Measurements from ENCODE around the gene TXNRD1.
"Not testable (repeated sequence)": the region's sequence is repeated elsewhere in the genome, so short reads cannot be mapped to it uniquely, and the experiment has no call there.

Gene TXNRD1

DNA sequence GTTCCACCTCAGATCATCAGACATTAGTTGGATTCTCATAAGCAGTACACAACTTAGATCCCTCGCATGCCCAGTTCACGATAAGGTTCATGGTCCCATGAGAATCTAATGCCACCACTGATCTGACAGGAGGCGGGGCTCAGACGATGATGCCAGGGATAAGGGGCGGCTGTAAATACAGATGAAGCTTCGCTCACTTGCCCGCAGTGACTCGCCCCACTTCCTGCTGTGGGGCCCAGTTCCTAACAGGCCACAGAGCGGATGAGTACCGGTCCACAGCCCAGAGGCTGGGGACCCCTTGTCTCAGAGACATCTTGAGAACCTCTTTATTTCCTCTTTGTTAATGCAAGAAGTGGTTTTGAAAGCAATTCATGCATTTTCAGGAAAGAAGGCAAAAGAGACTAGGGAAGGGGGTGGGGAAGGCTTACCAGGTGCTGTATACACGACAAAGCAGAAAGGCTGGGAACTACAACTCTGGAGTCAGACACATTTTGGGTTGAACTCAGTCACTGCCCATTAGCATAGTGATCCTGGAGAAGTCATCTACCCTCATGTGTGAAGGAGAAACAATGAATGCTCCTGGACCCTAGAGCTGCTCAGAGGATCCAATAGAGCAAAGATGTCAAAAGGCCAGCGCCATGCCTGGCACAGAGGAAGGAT lies 156.6 kb downstream of the TXNRD1 start:
- no peak for DNase-seq (ENCODE audit: low read depth in 2 of 2)

DNA sequence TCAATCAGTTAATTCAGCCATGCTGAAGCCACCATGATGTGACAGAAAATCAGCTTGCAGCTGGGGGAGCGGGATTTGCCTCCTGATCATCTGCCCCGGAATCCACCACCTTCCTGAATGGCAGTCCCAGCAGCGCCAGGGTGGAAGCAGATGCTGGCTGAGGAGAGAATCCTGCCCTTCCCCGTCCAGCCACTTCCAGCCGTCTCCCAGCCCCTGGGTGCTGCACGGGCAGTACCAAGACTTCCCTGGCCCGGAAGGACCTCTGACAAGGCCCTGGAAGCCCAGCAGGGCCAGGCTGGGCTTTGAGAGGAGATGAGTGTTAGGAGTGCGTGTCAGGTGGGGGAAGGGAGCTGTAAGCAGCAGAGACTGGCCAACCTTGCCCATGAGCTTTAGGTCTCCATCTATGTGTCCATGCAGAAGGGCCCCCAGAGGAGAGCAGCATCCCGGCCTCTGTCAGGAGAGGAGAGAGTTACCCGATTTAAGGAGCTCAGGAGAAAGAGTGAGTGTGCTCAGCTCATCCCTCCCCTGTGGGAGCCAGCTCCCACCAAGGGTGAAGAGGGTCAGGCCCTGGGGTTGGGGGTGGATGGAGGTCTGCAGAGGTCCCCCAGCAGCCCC lies 157.2 kb downstream of the TXNRD1 start:
- no peak for DNase-seq (ENCODE audit: low read depth in 2 of 2)

DNA sequence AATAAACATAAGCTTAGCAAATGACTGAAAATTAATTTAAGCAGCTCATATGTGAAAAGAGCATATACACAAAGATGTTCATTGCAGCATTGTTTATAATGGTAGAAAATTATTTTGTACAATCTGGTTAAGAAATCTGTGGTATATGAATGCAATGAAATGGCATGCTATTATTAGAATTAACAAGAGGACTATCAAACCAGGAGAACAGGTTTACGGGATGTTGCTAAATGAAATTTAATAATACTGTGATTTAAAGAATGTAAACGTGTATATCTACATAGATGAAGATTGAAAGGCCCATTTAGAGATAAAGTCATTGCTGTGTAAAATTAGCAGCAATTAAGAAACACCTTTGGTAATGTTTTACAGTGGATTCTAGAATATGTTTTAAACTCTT lies 158.5 kb downstream of the TXNRD1 start:
- DNase-seq (ENCODE audit: low read depth in 2 of 2): no peak

DNA sequence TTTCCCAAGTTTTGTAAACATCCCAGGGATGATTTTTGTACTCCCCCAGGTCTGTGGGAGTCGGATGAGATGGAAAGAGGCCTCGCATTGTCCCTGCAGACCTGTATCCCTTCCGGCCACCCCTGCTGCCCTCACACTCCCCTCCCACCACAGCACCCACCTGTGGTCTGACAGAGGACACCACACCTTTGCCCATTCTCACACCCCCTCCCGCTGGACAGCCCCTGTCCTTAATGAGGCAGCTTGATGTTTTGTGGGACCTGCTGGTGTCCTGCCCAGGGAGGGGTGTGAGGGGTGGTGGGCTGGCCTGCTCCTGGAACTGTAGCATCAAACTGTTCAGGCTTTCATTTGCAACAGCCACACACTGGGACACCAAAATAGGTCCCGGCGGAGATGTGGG lies 159.2 kb downstream of the TXNRD1 start:
- DNase-seq (ENCODE audit: low read depth in 2 of 2): no peak

DNA sequence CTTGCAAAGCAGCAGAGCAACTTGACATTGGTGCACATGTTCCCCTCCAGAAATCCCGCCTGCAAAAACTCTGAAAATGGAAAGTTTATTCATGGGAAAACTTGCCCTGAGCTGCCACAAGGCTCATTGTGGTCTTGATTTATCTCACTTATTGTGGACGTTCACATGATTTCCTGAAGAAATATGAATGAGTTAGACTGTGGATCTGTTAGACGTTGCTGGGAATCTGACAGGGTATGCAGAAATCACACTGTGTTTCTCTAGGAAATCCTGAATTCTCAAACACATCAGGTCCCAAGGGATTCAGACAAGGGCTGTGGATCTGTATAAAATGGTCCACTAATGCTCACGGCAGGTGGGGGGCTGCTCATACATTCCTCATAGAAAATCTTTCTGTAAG lies 160.2 kb downstream of the TXNRD1 start:
- no peak for DNase-seq (ENCODE audit: low read depth in 2 of 2)

DNA sequence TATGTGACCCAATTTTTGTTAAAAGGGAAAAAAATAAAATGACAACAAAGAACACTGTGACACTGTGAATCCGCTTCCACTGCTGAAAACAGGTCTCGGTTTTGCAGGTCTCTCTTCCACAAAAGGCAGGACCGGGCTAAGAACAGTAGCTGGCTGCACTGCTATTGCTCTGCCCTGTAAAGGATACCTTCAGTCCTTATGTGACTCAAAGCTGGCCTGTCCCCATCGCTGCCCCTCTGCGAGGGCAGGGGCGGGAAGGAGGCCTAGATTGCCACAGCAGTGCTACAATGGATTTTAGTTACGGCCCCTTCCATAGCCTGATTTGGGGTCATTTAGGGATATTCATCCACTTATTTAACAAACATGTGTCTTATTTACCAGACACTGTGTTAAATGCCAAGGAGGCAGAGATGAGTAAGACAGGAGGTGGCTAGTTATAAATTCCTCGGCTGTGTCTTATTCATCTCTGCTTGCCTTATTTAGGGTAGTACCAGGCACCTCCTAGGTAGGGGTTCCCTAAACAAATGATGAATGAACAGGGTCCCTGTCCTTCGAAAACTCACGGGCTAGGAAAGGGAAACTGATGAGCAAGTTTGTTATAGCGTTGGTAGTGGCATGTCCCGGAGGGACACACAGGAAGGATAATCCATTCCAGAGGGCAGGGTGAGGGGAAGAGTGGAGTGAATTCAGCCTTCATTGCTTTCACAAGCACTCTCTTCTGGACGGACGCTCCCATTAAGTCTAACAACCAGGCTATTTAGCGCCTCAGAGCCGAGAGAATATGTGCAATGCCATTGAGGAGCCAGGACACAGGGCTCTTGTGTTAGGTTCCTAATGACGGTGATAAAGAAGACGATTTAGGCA lies 161.3 kb downstream of the TXNRD1 start:
- no peak for DNase-seq (ENCODE audit: low read depth in 2 of 2)

DNA sequence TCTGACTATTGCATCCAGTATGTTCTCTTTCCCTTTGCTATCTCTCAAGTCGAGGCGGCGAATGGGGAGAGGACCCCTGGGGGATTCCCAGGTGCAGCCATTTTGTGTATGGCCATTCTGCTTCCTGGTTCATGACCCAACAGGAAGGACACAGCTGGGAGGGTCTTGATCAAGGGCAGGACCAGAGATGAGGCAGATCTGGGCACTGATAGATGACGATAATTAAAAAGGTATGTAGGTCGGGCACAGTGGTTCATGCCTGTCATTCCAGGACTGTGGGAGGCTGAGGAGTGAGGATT lies 161.9 kb downstream of the TXNRD1 start:
- no peak for DNase-seq (ENCODE audit: low read depth in 2 of 2)

DNA sequence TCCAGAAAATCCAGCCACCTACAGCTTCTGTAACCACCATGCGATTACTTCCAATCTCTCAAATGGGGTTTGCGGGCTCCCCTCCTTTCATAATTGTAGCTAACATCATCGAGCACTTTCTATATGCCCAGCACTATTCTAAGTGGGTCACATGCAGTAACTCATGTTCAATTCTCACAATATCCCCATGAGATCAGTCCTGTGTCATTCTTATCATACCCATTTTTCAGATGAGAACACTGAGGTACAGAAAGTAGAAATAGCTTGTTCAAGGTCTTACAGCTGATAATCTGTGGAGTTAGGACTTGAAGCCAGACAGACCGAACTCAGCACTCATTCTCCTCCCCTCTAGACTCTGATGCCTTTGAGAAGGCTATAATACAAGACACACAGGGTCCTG lies 162.8 kb downstream of the TXNRD1 start:
- DNase-seq (ENCODE audit: low read depth in 2 of 2): no peak

DNA sequence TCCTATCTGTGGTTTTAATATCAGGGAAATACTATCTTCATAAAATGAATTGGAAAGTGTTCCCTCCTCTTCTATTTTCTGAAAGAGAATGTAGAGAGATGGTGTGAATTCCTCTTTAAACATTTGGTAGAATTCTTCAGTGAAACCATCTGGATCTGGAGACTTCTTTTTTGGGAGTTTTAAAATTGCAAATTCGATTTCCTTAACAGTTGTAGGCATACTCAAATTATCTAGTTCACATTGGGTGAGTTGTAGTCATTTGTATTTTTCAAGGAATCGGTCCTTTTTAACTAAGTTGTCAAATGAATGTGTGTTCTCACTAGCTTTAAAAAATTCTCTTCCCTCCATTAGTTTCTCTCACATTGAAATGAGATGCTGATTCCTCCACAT lies 165.8 kb downstream of the TXNRD1 start:
- DNase-seq (ENCODE audit: low read depth in 2 of 2): no peak

DNA sequence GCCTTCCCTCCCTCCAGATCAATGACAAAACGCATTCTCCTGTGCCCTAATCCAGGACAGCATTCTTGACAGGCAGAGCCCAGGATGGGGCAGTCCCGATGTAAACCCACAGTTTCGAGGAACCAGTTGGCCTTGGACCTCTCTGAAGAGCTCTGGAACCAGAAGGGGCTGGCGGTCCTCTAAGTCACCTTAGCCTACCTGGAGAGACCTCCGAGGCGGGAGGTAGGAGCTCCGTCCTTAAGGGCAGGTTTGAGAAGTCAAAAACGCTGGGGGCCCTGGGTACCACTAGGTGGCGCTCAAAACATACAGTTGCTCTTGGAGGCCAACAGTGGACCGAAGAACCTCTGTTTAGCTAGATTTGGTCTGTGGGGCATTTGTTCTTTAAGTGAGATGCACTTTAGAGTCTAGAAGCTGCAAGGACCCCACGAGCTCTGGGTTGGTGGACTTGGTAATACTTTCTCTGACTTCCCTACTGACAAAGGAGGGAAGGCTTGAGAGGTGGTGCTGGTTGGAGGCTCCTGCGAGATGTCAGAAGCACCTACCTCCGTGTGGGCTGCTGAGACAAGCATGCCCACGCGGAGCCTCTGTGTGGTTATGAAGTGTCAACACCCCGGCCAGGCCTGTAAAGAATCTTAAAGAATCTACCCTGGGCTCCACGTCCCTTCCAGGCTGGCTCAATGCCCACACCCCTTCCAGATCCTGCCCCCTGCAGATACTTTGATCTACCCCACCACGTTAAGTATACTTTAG lies 166.3 kb downstream of the TXNRD1 start:
- peak; percentile 73 to 82 for DNase-seq (ENCODE audit: low read depth in 2 of 2)

DNA sequence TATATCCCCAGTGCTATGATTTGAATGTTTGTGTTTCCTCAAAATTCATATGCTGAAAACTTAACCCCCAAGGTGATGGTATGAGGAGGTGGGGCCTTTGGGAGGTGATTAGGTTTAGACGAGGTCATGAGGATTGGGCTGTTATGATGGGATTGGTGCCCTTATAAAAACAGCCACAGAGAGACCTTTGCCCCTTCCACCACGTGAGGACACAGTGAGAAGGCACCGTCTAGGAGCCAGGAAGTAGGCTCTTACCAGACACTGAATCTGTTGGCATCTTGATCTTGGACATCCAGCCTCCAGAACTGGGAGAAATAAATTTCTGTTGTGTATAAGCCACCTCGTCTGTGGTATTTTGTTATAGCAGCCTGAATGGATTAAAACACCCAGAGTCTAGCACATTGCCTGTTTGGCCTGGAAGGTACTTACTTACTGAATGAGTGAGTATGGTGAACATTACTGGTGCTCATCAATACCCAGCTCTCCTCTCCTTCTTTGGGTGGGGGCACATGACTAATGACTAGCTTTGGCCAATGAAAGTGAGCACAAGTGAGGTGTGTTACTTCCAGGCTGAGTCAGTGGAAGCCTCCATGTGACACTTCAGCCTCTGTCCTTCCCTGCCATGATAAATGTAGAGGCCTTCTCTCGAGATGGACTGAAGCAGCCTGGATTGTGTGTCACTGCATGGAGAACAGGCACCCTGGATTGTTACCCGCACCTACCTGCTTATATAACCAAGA lies 168.7 kb downstream of the TXNRD1 start:
- DNase-seq (ENCODE audit: low read depth in 2 of 2): no peak

DNA sequence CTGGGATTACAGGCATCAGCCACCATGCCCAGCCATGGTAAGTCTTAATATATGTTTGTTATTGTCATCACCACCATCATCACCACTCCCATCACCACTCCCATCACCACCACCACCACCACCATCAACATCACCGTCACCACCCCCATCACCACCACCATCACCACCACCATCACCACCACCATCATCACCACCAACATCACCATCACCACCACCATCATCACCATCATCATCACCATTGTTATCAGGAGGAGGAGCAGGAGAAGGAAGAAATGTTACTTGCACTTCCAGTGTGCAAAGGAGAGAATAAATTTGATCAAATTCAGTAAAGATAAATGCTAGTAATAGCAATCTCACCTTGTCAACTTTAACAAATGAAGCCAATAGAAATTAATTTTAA lies 169.9 kb downstream of the TXNRD1 start:
- no peak for DNase-seq (ENCODE audit: low read depth in 2 of 2)

DNA sequence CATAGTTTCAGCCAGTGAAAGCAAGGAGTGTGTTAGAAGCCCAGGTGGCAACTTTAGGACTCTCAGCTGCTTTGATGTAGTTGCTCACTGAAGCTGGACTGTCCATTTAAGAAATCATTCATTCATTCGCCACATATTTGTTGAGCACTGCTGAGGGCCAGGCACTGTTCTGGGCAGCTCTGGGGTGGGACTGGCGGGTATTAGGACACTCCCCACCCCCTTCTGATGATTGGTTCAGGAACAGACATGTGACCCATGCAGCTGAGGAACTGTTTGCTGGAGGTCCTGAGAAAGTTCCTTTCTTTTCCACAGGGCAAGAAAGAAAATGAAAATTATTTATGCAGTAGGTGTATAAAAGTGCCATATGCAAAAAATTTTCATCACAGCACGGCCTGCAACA lies 170.9 kb downstream of the TXNRD1 start:
- DNase-seq (ENCODE audit: low read depth in 2 of 2): no peak

DNA sequence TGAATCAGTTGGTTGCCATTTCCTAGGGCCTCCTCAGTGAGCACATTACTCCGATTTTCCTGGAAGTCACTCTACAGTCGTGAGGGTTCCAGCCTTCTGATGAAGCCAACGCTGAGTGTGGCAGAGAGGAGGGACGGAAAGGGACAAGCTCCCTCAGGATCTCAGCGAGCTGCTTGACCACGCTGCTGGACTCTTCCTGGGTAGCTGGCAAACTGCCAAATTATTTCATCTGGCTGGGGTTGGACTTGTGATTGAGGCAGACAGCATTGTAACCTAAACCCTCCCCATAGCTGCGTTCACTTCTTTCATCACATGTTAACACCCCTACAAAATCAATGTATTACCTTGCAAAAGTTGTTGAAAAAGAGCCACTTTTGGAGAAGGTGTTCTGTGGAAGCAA lies 171.6 kb downstream of the TXNRD1 start:
- DNase-seq (ENCODE audit: low read depth in 2 of 2): no peak

DNA sequence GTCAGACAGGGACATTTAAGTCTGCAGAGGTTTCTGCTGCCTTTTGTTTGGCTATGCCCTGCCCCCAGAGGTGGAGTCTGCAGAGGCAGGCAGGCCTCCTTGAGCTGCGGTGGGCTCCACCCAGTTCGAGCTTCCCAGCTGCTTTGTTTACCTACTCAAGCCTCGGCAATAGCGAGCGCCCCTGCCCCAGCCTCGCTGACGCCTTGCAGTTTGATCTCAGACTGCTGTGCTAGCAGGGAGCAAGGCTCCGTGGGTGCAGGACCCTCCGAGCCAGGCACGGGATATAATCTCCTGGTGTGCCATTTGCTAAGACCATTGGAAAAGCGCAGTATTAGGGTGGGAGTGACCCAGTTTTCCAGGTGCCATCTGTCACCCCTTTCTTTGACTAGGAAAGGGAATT lies 178.5 kb downstream of the TXNRD1 start:
- DNase-seq (ENCODE audit: low read depth in 2 of 2): not testable (repeated sequence)

Measured in activated CD4-positive, alpha-beta T cell treated with anti-CD3 and anti-CD28 coated beads for 24 hours (primary cell).